NCI-H1694 (cell line): ENCODE data around the gene DNAJC4.

ENCODE experiments used
- DNase-seq: peaks from one replicate; lab custom pipeline; 2025; lab: John Stamatoyannopoulos, UW

The DNAJC4 gene

GRCh38 chr11:64208796-64209562 is 21.4 kb upstream of the DNAJC4 start:
- no peak for DNase-seq

GRCh38 chr11:64209563-64209843 is 20.8 kb upstream of the DNAJC4 start:
- DNase-seq: no peak

DNA sequence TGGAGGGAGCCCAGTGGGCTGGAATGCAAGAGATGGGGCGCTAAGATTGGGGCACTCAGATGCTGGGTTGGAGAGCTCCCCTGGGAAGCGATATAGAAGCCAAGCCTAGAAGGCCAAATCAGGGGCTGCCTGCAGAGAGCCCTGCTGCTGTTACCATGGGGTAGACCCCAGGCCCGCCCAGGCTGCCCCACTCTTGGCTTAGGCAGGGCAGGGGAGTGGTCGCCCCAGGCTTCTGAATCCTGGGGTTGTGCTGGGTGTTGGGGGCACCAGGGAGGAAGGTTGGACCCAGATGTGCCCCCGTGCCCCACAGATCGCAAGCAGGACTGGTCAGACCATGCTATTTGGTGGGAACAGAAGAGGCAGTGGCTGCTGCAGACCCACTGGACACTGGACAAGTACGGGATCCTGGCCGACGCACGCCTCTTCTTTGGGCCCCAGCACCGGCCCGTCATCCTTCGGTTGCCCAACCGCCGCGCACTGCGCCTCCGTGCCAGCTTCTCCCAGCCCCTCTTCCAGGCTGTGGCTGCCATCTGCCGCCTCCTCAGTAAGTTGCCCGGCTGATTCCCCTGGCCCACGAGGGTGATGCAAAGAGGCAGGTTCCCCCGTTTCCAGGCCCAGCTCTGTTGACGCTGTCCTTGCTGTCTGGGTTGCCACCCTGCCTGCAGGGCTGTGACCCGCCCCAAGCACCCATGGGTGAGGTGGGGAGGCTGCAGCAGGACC is 19.9 kb upstream of the DNAJC4 start:
- DNase-seq: peak; percentile 20

- no peak for DNase-seq
Observed at GRCh38 chr11:64211181-64211872, 19.0 kb upstream of the DNAJC4 start.

DNA sequence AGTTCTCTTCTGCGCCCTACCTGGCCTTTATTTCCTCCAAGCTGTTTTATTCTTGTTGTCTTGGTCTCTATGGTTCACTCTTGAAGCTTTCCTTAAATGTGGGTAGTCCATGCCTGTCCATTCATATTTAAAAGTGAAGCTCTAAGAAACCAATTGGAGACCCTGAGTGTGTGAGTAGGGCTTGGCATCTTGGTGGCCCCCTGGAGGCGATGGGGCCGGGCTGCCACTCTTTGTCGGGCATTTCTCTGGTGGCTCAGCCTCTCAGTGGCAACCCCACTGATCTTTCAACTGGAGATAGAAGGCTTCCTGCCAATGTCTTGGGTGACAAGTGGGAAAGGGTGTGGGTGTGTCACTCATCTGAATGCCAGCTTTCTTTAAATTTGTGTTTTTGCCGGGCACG is 13.5 kb upstream of the DNAJC4 start:
- DNase-seq: no peak

DNA sequence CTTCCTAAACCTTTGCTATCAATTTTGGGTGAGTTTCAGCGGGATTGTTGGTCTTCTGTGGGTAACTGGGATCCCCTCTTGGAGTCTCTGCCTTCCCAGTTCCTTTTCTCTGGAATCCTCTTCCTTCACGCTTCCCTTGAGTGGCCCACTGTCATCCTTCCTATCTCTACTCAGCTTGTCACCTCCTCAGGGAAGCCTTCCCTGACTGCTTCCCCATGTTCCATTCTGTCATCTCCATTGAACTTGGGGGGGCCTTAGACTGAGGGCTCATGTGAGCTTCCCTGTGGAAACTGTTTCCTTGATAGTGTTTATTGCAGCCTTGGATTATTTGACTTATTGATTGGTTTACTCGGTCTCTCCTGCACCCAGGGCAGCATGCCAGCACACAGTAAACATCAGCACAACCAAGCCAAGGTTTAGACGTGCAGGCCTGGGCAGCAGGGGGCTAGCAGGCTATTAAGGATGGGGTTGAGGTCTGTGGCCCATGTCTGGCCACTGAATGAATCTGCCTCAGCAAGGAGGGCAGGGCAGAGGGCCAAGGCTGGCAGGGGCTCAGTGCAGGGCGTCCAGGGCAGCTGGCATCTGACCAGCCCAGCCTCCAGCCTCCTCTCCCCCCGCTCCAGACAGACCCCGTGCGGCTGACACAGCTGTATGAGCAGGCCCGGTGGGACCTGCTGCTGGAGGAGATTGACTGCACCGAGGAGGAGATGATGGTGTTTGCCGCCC is 11.6 kb upstream of the DNAJC4 start:
- DNase-seq: no peak

DNA sequence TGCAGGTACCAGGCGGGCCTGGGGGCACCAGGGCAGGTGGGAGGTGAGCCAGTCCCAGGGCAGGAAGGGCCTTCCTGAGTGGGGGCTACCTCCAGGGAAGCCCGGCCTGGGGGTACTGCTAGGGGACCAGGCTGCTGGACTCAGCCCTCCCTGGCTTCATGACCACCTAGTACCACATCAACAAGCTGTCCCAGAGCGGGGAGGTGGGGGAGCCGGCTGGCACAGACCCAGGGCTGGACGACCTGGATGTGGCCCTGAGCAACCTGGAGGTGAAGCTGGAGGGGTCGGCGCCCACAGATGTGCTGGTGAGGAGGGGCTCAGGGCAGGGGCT is 11.0 kb upstream of the DNAJC4 start:
- no peak for DNase-seq

DNA sequence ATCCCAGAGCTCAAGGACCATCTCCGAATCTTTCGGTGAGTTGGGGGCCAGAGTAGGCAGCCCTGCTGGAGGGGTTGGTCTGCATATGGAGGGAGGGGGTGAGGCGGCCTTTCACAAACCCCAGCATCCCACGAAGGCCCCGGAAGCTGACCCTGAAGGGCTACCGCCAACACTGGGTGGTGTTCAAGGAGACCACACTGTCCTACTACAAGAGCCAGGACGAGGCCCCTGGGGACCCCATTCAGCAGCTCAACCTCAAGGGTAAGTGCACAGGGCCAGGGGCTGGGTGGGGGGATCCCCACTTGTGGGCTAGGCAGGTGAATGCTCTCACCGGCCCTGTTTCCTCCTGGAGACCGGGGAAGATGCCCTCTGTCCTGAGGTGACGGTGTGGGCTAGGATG is 10.6 kb upstream of the DNAJC4 start:
- DNase-seq: no peak

DNA sequence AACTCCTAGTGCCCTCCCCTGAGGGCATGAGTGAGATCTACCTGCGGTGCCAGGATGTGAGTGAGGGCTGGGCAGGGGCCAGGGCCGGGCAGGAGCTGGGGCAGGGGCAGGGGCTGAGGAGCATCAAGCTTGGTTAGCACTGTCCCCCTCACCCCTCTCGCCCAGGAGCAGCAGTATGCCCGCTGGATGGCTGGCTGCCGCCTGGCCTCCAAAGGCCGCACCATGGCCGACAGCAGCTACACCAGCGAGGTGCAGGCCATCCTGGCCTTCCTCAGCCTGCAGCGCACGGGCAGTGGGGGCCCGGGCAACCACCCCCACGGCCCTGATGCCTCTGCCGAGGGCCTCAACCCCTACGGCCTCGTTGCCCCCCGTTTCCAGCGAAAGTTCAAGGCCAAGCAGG is 10.1 kb upstream of the DNAJC4 start:
- no peak for DNase-seq

DNA sequence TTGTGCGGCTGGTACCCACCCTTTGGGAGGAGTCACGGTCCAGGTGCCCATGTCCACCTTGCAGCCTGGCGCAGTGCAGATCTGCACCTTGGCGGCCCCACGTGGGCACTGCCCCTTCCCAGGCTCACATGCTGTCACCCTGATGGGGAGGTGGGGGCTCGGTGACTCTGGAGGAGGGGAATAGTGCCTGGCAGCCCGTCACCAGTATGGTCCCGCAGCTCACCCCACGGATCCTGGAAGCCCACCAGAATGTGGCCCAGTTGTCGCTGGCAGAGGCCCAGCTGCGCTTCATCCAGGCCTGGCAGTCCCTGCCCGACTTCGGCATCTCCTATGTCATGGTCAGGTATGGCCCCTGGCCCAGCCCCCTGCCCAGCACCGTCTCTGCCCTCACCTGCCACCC is 9.6 kb upstream of the DNAJC4 start:
- DNase-seq: no peak

DNA sequence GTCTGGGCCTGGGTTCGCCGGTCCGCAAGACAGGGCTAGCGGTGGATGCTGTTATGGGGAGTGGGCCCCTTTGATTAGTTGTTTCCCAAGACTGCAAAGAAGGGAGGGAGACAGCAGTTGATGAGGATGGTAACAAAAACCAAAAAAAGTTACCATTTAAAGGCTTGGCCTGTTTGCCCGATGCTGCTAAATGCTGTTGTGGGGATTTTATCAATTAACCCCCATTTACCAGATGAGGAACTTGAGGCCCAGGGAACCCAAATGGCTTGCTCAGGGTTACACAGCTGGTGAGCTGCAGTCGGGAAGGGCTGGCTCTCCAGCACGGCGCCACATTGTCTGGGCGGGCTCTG is 7.7 kb upstream of the DNAJC4 start:
- DNase-seq: no peak

- no peak for DNase-seq
Observed at GRCh38 chr11:64223001-64223651, 7.2 kb upstream of the DNAJC4 start.

DNA sequence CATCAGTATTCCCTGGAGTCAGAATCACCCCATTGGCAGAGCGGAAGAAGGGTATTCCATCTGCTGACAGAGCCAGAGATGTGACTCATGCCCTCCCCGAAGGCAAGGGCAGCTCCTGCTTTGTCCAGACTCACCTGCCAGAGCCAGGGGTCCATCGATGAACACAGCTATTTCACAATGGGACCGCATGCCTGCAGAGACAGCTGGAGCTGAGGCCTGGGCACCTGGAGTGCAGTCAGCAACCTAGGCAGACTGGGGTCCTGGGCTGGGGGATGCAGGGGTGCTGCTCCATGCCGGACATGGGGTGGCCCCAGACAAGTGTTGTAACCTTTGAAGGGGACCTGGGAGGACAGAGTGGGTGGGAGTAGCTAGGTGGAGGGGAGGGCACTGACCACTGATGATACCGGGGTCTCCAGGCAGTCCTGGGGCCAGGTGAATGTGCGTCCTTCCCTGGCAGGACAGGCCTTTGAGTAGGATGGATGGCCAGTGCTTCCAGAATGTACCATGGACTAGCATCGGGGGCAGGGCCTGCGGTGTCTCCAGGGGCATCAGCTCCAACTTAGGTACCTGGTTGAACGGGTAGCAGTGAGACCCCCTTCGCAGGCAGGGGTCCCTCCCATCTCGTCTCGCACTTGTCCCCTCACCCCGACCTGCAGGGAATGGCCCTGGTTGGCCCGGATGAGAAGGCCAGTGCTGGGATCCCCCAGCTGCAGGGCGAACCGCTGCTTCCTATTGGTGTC is 6.0 kb upstream of the DNAJC4 start:
- DNase-seq: no peak

GRCh38 chr11:64224891-64225607 is 5.3 kb upstream of the DNAJC4 start:
- no peak for DNase-seq

DNA sequence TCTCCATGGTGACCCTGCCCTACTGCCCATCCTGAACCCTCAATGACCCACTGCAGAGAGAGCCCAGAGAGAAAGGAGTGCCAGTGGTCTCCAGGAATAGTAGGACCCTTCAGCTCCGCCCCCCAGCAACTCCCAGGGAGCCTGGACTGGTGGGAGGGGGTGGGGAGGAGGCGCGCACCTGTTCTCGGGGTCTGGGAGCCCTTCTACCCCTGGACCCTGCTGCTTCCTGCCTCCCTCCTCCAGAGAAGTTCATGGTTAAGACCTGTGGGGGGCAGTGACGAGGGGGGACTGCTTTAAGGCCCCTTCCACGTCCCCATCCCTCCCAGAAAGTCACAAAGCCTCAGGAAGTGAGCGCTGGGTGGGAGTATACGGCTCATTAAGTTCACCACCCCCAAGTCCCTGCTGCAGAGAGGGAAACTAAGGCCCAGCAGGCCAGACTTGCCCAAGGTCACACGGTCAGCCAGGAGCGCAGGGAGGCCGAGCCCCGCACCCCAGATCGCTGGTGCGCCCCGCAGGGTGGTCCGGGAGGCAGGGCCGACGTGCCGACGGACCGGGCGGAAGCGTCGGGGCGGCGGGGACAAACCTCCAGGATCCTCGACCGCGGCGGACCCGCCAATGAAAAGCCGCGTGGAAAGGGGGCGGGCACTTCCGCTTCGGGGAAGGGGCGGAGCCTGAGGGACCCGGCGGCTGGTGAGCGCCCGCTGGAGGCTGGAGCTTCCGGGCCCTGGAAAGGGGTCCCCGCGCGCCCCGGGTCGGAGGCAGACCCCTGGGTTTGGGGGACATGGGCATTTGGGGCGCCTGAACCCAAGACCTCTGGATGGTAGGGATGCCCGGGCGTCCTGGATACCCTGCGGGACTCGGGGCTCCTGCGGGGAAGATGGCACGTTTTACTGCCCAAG is 4.5 kb upstream of the DNAJC4 start, which contains the start of the genes NUDT22 and TRPT1:
NUDT22 (plus strand) TSS at position 667 of the 899 bp plus-strand sequence. CDS start 379 bp downstream, outside the sequence.
TRPT1 (minus strand) TSS at position 579 of the 899 bp plus-strand sequence; CDS start at position 253, 326 bp downstream.
- peak; percentile 58 for DNase-seq

- DNase-seq: no peak
Observed at GRCh38 chr11:64226507-64227051, 3.8 kb upstream of the DNAJC4 start.

- no peak for DNase-seq
Observed at GRCh38 chr11:64227405-64227956, 2.9 kb upstream of the DNAJC4 start.

GRCh38 chr11:64229090-64229743 is 1.1 kb upstream of the DNAJC4 start:
- DNase-seq: no peak
